LNCAP (cell line): Measurements from ENCODE around the gene PEAK1.
A peak's percentile ranks its signal among the peaks of the same experiment; 100 is the strongest.

Experiments used
- CTCF ChIP-seq: fragments of 450-650 bp; IDR thresholded peaks from 2 replicates; pipeline ENCODE4 v1.5.1; 2017; ENCODE audit warnings: mild to moderate bottlenecking

Gene PEAK1

GRCh38 chr15:77111789-77112188 is 308.1 kb downstream of the PEAK1 start:
- no peak for TF ChIP-seq CTCF

- TF ChIP-seq CTCF, result peak; percentile 76
These were observed 312.2 kb downstream of the PEAK1 start for GRCh38 chr15:77107531-77108355.

DNA sequence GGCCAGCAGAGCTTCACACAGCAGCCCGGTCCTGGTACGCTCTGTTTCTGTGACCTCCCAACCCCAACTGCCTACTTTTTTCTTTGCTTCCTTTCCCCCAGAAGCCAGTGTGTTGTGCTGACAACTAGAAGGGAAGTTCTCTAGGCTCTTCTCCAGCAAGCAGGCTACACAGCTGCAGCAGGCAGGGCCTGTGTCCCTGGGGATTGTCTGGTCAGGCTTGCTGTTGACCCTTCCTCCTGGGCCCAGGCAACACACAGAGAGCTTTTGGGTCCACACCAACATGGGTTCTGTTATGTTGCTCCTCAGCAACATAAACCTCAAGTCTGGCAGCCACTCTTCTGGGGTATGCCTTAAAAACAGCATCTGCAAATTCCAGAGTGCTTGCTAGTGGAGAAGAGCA is 312.8 kb downstream of the PEAK1 start:
- TF ChIP-seq CTCF, result no peak

GRCh38 chr15:77104155-77104554 is 315.7 kb downstream of the PEAK1 start:
- no peak for TF ChIP-seq CTCF

DNA sequence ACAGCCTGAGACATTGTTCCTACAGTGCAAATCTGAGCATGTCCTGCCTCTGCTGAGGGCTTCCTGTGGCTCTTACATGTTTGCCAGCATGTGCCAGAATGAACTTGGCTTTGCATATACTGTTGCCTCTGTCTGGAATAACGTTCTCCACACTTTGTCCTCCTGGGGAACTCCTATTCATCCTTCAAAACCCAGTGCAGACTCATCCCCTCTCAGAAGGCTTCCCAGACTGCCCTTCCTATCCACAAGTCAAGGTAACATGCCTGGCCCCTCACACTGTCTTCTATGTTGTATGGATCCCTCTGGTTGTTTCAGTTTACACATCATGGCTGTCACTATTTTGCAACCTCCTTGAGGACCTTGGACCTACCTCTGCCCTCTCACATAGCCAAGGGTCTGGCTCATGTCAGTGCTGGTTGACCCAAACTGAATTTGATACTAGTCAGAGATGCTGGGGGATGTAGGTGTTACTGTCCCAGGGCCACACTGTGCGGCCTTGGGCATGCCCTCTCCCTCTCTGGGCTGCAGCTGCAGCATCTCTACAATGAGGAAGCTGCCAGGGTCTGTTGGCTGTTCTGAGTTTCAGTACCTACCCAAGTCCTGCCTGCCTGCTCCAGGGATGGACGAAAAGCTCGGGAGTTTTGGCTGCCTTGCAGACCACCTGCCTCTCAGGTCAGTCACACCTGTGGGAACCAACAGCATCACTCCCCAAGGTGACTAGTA is 320.0 kb downstream of the PEAK1 start:
- no peak for TF ChIP-seq CTCF

- TF ChIP-seq CTCF, result no peak
These were observed 321.3 kb downstream of the PEAK1 start for GRCh38 chr15:77098572-77098971.

DNA sequence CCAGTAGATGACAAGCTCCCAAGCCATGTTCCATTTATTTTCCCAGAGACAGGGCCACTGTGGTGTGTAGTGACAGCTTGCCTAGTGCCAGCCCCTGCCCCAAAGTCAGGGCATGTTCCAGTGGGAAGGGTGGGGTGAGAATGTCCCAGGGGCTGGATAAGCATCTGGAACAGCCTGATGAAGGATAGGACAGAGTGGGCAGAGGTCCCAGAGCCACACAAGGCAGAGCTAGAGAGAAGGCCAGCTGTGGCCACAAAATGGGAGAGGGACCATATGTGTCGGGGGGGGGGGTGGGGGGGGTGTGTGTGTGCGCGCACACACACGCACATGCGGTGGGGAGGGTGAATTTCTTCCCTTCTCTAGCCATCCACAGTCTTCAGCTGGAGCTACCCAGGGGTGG is 322.0 kb downstream of the PEAK1 start:
- TF ChIP-seq CTCF, result no peak
